Esophagus squamous epithelium (tissue), 5 donors: Measurements from ENCODE around the gene TRIP10. TPM values are rescaled to one million over a fixed set of nuclear protein-coding genes. Genes with fewer than 3 reads are reported as not detected.
"Not testable (repeated sequence)": the region's sequence is repeated elsewhere in the genome, so short reads cannot be mapped to it uniquely, and the experiment has no call there.

Experiments used
- DNase-seq: peaks from one replicate; lab custom pipeline; 2025; lab: John Stamatoyannopoulos, UW
- H3K27ac ChIP-seq, 4 donors: fragments of 200-600 bp; sonication (generic); one replicate each; pipeline ENCODE4 v1.5.1; 2016 to 2019; ENCODE audit warnings: mild to moderate bottlenecking in 1 of 4
- H3K27me3 ChIP-seq, 4 donors: fragments of 200-600 bp; sonication (generic); 1 replicate in 3 of 4; 2 replicates in 1 of 4; pipeline versions ENCODE4 v1.5.1 to v1.6.0; 2017 to 2021; ENCODE audit warnings: antibody characterized with exemption in 1 of 4
- H3K36me3 ChIP-seq, 3 donors: fragments of 200-600 bp; sonication (generic); one replicate each; pipeline ENCODE4 v1.5.1; 2016 to 2019
- H3K4me1 ChIP-seq, 3 donors: fragments of 200-600 bp; sonication (generic); one replicate each; pipeline ENCODE4 v1.5.1; 2017 to 2019
- H3K4me3 ChIP-seq, 4 donors: fragments of 200-600 bp; sonication (generic); 1 replicate in 3 of 4; 2 replicates in 1 of 4; pipeline ENCODE4 v1.5.1; 2016 to 2019; ENCODE audit warnings: mild to moderate bottlenecking in 2 of 4, moderate library complexity in 1 of 4
- H3K9me3 ChIP-seq, 3 donors: fragments of 200-600 bp; sonication (generic); one replicate each; pipeline ENCODE4 v1.5.1; 2016 to 2019
- POLR2A ChIP-seq, 4 donors: fragments of 450-650 bp; IDR thresholded peaks; one replicate each; pipeline ENCODE4 v1.6.1; 2017; ENCODE audit warnings: antibody characterized with exemption in 4 of 4, mild to moderate bottlenecking in 4 of 4, moderate library complexity in 3 of 4
- WGBS, 2 donors: methylation state at CpG; one replicate each; pipeline ENCODE4 v1.1.5; 2018; 5-methylcytosine and 5-hydroxymethylcytosine counted together
- intact Hi-C: fragments of 100-400 bp; cut with DNase I; formaldehyde crosslinking; loops from one replicate; pipeline ENCODE4 v1.15.0; 2022
- total RNA-seq, 4 donors: library from RNA; depleted of rRNA; stranded (reverse); fragments of >200 nt; gene quantifications; one replicate each; pipeline ENCODE4 v1.1.0, GENCODE V29; 2016
- TF ChIP-seq, protein P1 (sequence below), 6 experiments: fragments of 450-650 bp in 4 of 6; fragments of 200-600 bp in 2 of 6; sonication (generic) in 2 of 6; IDR thresholded peaks; one replicate each; pipeline ENCODE4 v1.5.1; 2016 to 2019; ENCODE audit warnings: antibody characterized with exemption in 6 of 6, mild to moderate bottlenecking in 4 of 6, moderate library complexity in 4 of 6
- donor health status: DM: yes; HTN: yes; CAD: no.

Gene TRIP10
- total RNA-seq, 4 donors from 2014 or later = 67.6 to 160 (median 117) TPM

DNA sequence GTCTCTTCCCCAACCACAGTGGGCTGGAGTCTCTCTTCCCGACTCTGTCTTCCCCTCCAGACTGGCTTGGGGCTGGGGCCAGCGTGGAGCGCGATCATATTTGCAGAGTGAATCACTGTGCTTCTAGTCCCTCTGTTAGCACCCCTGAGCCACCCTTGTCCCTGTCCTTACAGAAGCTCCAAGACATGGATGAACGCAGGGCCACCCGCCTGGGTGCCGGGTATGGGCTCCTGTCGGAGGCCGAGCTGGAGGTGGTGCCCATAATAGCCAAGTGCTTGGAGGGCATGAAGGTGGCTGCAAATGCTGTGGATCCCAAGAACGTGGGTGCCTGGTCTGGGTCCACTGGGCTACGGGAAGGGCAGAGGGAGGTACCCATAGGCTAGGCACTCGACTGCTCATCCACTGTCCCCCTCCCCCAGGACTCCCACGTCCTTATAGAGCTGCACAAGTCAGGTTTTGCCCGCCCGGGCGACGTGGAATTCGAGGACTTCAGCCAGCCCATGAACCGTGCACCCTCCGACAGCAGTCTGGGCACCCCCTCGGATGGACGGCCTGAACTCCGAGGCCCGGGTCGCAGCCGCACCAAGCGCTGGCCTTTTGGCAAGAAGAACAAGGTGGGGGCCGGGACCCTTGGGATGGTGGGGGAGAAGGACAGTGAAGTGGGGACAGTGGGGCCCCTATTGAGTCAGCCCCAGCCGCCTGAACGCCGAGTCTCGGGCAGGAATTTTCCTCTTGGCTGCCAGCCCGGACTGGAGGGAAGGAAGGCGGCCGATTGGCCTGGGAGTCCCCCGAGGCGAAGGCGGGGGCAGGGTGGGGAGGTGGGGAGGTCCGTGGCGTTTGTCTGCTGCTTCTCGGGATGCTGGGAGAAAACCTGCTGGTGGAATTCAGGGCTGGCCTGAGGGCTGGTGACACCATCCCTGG, 5.2 kb downstream of the TRIP10 start:
- H3K9me3 ChIP-seq = no peaks in the 10 kb centered on the region
- 27 to 40% methylated on average over 11 to 12 of the region's 41 CpGs for WGBS, 2 donors
- TF ChIP-seq, protein P1, sequence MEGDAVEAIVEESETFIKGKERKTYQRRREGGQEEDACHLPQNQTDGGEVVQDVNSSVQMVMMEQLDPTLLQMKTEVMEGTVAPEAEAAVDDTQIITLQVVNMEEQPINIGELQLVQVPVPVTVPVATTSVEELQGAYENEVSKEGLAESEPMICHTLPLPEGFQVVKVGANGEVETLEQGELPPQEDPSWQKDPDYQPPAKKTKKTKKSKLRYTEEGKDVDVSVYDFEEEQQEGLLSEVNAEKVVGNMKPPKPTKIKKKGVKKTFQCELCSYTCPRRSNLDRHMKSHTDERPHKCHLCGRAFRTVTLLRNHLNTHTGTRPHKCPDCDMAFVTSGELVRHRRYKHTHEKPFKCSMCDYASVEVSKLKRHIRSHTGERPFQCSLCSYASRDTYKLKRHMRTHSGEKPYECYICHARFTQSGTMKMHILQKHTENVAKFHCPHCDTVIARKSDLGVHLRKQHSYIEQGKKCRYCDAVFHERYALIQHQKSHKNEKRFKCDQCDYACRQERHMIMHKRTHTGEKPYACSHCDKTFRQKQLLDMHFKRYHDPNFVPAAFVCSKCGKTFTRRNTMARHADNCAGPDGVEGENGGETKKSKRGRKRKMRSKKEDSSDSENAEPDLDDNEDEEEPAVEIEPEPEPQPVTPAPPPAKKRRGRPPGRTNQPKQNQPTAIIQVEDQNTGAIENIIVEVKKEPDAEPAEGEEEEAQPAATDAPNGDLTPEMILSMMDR (IDR thresholded peaks at IDR 0.05) = peak in 1 of 6 experiments; percentile 18
- no peak for TF ChIP-seq POLR2A (IDR thresholded peaks at IDR 0.05)
- no peak for DNase-seq
- peaks cover 18 to 82% (median 51%) of the 10 kb centered on the region in 3 donors for H3K36me3 ChIP-seq
- no peaks in the 10 kb centered on the region for H3K27me3 ChIP-seq
- peaks cover 26 to 62% (median 42%) of the 10 kb centered on the region in 3 donors for H3K4me1 ChIP-seq
- intact Hi-C loops = no loop called here
- H3K27ac ChIP-seq = peak overlapping the region; percentile 77 to 98 (median 89)
- H3K4me3 ChIP-seq = peak overlapping the region; percentile 11 to 92 (median 30)

DNA sequence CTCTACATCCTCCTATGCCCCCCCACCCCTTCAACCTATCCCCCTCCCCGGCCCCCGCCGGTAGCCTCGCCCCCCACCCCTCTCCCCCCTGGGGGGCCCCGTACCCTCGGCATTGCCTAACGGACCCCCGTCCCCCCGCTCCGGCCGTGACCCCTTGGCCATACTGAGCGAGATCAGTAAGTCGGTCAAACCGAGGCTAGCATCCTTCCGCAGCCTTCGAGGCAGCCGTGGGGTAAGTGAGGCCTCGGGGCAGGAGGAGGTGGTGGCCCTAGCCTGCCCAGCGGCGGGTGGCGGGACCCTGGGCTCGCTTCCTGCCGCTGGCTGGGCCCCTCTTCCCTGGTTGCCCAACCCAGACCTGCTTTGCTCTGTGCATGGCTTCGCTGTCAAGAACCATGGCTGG, 6.5 kb downstream of the TRIP10 start:
- Histone ChIP-seq H3K4me1 (peaks cover 25 to 72% (median 42%) of the 10 kb centered on the region in 3 donors), H3K27me3 (no peaks in the 10 kb centered on the region), H3K36me3 (peaks cover 24 to 95% (median 63%) of the 10 kb centered on the region in 3 donors), H3K4me3 (peak overlapping the region in 1 of 4 donors; percentile 92), H3K9me3 (no peaks in the 10 kb centered on the region), H3K27ac (peak overlapping the region; percentile 28 to 98 (median 82))
- no peak for DNase-seq
- TF ChIP-seq POLR2A (IDR thresholded peaks at IDR 0.05) = no peak
- TF ChIP-seq, protein P1 (IDR thresholded peaks at IDR 0.05) = no peak
- intact Hi-C loops = no loop called here
- 67 to 100% methylated on average over 2 to 3 of the region's 24 CpGs for WGBS, 2 donors

DNA sequence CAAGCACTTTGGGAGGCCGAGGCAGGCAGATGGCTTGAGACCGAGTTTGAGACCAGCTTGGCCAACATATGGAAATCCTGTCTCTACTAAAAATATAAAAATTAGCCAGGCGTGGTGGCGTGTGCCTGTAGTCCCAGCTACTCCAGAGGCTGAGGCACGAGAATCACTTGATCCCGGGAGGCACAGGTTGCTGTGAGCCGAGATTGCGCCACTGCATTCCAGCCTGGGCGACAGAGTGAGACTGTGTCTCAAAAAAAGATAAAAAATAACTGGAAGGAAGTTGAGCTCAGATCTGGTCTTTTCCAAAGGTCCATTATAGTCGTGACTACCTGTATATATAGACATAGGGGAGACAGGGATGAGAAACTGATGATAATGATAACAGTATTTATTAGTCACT, 9.1 kb downstream of the TRIP10 start:
- H3K27me3 ChIP-seq, H3K9me3 ChIP-seq, DNase-seq, intact Hi-C loops, H3K4me3 ChIP-seq: not testable (repeated sequence)
- H3K27ac ChIP-seq = peak overlapping the region in 1 of 4 donors; percentile 22
- peaks cover 30 to 100% (median 65%) of the 10 kb centered on the region in 3 donors for H3K36me3 ChIP-seq
- H3K4me1 ChIP-seq = peaks cover 26 to 63% (median 28%) of the 10 kb centered on the region in 3 donors
- WGBS, 2 donors = 88 to 89% methylated on average over 5 to 10 of the region's 10 CpGs

DNA sequence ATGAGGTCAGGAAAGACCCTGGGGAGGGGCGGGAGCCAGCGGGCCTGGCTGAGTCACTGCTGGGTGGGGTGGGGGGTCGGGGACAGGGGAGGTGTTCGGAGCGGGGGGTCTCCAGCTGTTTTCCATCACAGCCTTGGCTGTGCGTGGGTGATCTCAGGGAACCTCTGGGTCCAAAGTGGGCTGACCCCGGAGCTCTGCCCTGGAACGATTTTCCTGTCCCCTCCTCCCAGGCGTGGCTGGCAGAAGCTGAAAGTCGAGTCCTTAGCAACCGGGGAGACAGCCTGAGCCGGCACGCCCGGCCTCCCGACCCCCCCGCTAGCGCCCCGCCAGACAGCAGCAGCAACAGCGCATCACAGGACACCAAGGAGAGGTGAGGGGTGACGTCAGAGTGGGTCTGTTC, 10.6 kb downstream of the TRIP10 start:
- H3K36me3 ChIP-seq = peaks cover 30 to 100% (median 61%) of the 10 kb centered on the region in 3 donors
- peaks cover 14 to 55% (median 16%) of the 10 kb centered on the region in 3 donors for H3K4me1 ChIP-seq
- no peak for TF ChIP-seq POLR2A (IDR thresholded peaks at IDR 0.05)
- TF ChIP-seq, protein P1 (IDR thresholded peaks at IDR 0.05) = no peak
- H3K27ac ChIP-seq = peak overlapping the region; percentile 52 to 85 (median 72)
- intact Hi-C loops = loop anchor here (10.0 kb wide), 1 partner anchor 115 kb away; no protein-coding TSS in a partner anchor
- no peak for DNase-seq
- H3K27me3 ChIP-seq = no peaks in the 10 kb centered on the region
- H3K4me3 ChIP-seq = no peak overlapping the region
- H3K9me3 ChIP-seq = no peaks in the 10 kb centered on the region
- WGBS, 2 donors = 60 to 65% methylated on average over 2 to 4 of the region's 20 CpGs

DNA sequence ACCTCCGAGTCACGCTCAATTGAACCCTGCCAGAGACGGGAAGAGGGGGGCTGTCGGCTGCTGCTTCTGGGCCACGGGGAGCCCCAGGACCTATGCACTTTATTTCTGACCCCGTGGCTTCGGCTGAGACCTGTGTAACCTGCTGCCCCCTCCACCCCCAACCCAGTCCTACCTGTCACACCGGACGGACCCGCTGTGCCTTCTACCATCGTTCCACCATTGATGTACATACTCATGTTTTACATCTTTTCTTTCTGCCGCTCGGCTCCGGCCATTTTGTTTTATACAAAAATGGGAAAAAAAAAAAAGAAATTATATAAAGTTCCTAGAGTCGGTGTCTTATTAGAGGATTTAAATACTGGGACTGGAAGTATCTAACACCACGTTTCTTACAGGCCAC, 11.7 kb downstream of the TRIP10 start:
- H3K9me3 ChIP-seq = no peaks in the 10 kb centered on the region
- peak overlapping the region in 3 of 4 donors; percentile 52 to 85 (median 77) for H3K27ac ChIP-seq
- TF ChIP-seq, protein P1 (IDR thresholded peaks at IDR 0.05) = no peak
- TF ChIP-seq POLR2A (IDR thresholded peaks at IDR 0.05) = no peak
- H3K4me3 ChIP-seq = no peak overlapping the region
- no peak for DNase-seq
- peaks cover 7 to 43% (median 11%) of the 10 kb centered on the region in 3 donors for H3K4me1 ChIP-seq
- intact Hi-C loops = loop anchor here (10.0 kb wide), 1 partner anchor 114 kb away; no protein-coding TSS in a partner anchor
- 84 to 85% methylated on average over 13 to 16 of the region's 16 CpGs for WGBS, 2 donors
- H3K36me3 ChIP-seq = peaks cover 27 to 97% (median 54%) of the 10 kb centered on the region in 3 donors
- H3K27me3 ChIP-seq = no peaks in the 10 kb centered on the region
